Transverse colon (tissue), 4 donors: ENCODE data around the gene VASN. TPM values are rescaled to one million over a fixed set of nuclear protein-coding genes. Genes with fewer than 3 reads are reported as not detected.

Experiments
- DNase-seq: peaks from one replicate; pipeline ENCODE4 v3.0.0-alpha.2; 2019
- H3K27ac ChIP-seq, 4 donors: fragments of 200-600 bp; sonication (generic); 2 replicates each; pipeline ENCODE4 v1.5.1; 2016 to 2018; ENCODE audit warnings: inconsistent platforms in 4 of 4
- H3K27me3 ChIP-seq: fragments of 200-600 bp; sonication (generic); 2 replicates; pipeline ENCODE4 v1.5.1; 2017; ENCODE audit warnings: inconsistent platforms
- H3K36me3 ChIP-seq, 4 donors: fragments of 200-600 bp; sonication (generic); 2 replicates each; pipeline ENCODE4 v1.5.1; 2017 to 2019; ENCODE audit warnings: inconsistent platforms in 4 of 4
- H3K4me1 ChIP-seq, 4 donors: fragments of 200-600 bp; sonication (generic); 2 replicates each; pipeline ENCODE4 v1.5.1; 2017 to 2020; ENCODE audit warnings: inconsistent platforms in 4 of 4
- H3K4me3 ChIP-seq, 4 donors: fragments of 200-600 bp; sonication (generic); 1 replicate in 1 of 4; 2 replicates in 3 of 4; pipeline versions ENCODE4 v1.5.1 to v1.6.1; 2017 to 2019; ENCODE audit warnings: inconsistent platforms in 4 of 4
- H3K9me3 ChIP-seq, 2 donors: fragments of 200-600 bp; sonication (generic); 2 replicates each; pipeline ENCODE4 v1.5.1; 2017 to 2019; ENCODE audit warnings: inconsistent platforms in 2 of 2
- CTCF ChIP-seq, 5 experiments: fragments of 200-600 bp in 3 of 5; fragments of 450-650 bp in 2 of 5; sonication (generic) in 3 of 5; IDR thresholded peaks; 1 replicate in 2 of 5; 2 replicates in 3 of 5; pipeline ENCODE4 v1.5.1; 2016 to 2017; ENCODE audit warnings: antibody characterized with exemption in 5 of 5, inconsistent platforms in 3 of 5, mild to moderate bottlenecking in 2 of 5, moderate library complexity in 1 of 5
- EP300 ChIP-seq: sonication (generic); formaldehyde crosslinking; IDR thresholded peaks from one replicate; pipeline ENCODE4 v1.6.1; 2017; ENCODE audit warnings: antibody characterized with exemption, low read depth
- POLR2A ChIP-seq: fragments of 450-650 bp; IDR thresholded peaks from one replicate; pipeline ENCODE4 v1.6.1; 2016; ENCODE audit warnings: antibody characterized with exemption, mild to moderate bottlenecking, moderate library complexity
- POLR2AphosphoS5 ChIP-seq, 3 donors: sonication (generic); formaldehyde crosslinking; IDR thresholded peaks; one replicate each; pipeline ENCODE4 v1.6.1; 2016; ENCODE audit warnings: antibody characterized with exemption in 3 of 3
- WGBS, 2 donors: methylation state at CpG; one replicate each; pipeline ENCODE4 v1.1.5; 2018; ENCODE audit warnings: low coverage in 1 of 2; 5-methylcytosine and 5-hydroxymethylcytosine counted together
- in situ Hi-C, 4 donors: fragments of 200-750 bp; cut with MboI; loops; one replicate each; pipeline versions ENCODE4 v1.15.0 to v1.15.1; 2017; ENCODE audit warnings: low sequenced_read_pairs in 3 of 4, low pct_ligation_motif_present in 1 of 4, low pct_unique_long_range_greater_than_20kb in 1 of 4
- intact Hi-C: fragments of 100-400 bp; cut with DNase I; formaldehyde crosslinking; loops from one replicate; pipeline ENCODE4 v1.15.1; 2023; ENCODE audit warnings: low total_unique reads
- total RNA-seq, 4 donors: library from RNA; depleted of rRNA; stranded (reverse); fragments of >200 nt; gene quantifications; one replicate each; pipeline ENCODE4 v1.1.0, GENCODE V29; 2016

Gene VASN
- total RNA-seq, 4 donors from 2014 or later, result 3.4 to 18.7 (median 9.0) TPM

- Histone ChIP-seq H3K36me3 (no peaks in the 10 kb centered on the region), H3K4me1 (peaks cover 0 to 10% (median 0%) of the 10 kb centered on the region in 4 donors), H3K27ac (no peak overlapping the region), H3K4me3 (no peak overlapping the region), H3K9me3 (no peaks in the 10 kb centered on the region), H3K27me3 (peaks cover 5% of the 10 kb centered on the region)
- intact Hi-C loops (loop anchor here (10.0 kb wide), 1 partner anchor 130 kb away; no protein-coding TSS in a partner anchor), in situ Hi-C loops (loop anchor here in 2 of 4 donors (5.0 to 25.0 kb wide), 3 partner anchors 43 to 148 kb away; no protein-coding TSS in a partner anchor)
- TF ChIP-seq EP300 (no peak), CTCF (IDR thresholded peaks at IDR 0.05) (no peak), POLR2A (no peak), POLR2AphosphoS5 (IDR thresholded peaks at IDR 0.05) (no peak)
- no peak for DNase-seq
- whole genome bisulfite sequencing, 2 donors, result 82% methylated on average over 32 of the region's 32 CpGs; no CpG with 5 or more reads in 1 of the 2 donors
Measured at GRCh38 chr16:4334724-4335495, 36.7 kb upstream of the VASN start.

- Histone ChIP-seq H3K9me3 (no peaks in the 10 kb centered on the region), H3K4me3 (no peak overlapping the region), H3K4me1 (peaks cover 0 to 5% (median 0%) of the 10 kb centered on the region in 4 donors), H3K27ac (no peak overlapping the region), H3K36me3 (no peaks in the 10 kb centered on the region), H3K27me3 (peaks cover 5% of the 10 kb centered on the region)
- TF ChIP-seq EP300 (no peak), POLR2A (no peak), POLR2AphosphoS5 (IDR thresholded peaks at IDR 0.05) (no peak), CTCF (IDR thresholded peaks at IDR 0.05) (no peak)
- 87% methylated on average over 27 of the region's 41 CpGs; no CpG with 5 or more reads in 1 of the 2 donors for WGBS, 2 donors
- no peak for DNase-seq
- in situ Hi-C loops, result loop anchor here in 1 of 4 donors (25.0 kb wide), 1 partner anchor 150 kb away; no protein-coding TSS in a partner anchor
- intact Hi-C loops, result loop anchor here (10.0 kb wide), 1 partner anchor 132 kb away; no protein-coding TSS in a partner anchor
Measured at GRCh38 chr16:4336701-4337539, 34.7 kb upstream of the VASN start.

GRCh38 chr16:4337540-4338088 lies 34.0 kb upstream of the VASN start:
- peaks cover 4% of the 10 kb centered on the region for H3K27me3 ChIP-seq
- H3K9me3 ChIP-seq, result no peaks in the 10 kb centered on the region
- H3K4me1 ChIP-seq, result peaks cover 0 to 5% (median 0%) of the 10 kb centered on the region in 4 donors
- H3K36me3 ChIP-seq, result no peaks in the 10 kb centered on the region
- H3K27ac ChIP-seq, result no peak overlapping the region
- no peak for DNase-seq
- no peak overlapping the region for H3K4me3 ChIP-seq
- WGBS, 2 donors, result 87% methylated on average over 12 of the region's 12 CpGs; no CpG with 5 or more reads in 1 of the 2 donors
- intact Hi-C loops, result loop anchor here (10.0 kb wide), 1 partner anchor 133 kb away; no protein-coding TSS in a partner anchor
- TF ChIP-seq CTCF (IDR thresholded peaks at IDR 0.05) (no peak), POLR2AphosphoS5 (IDR thresholded peaks at IDR 0.05) (no peak), EP300 (no peak), POLR2A (no peak)
- in situ Hi-C loops, result loop anchor here in 1 of 4 donors (25.0 kb wide), 1 partner anchor 150 kb away; no protein-coding TSS in a partner anchor
